CD4-positive, alpha-beta memory T cell (primary cell): Measurements from ENCODE around the gene IP6K1. TPM values are rescaled to one million over a fixed set of nuclear protein-coding genes. Genes with fewer than 3 reads are reported as not detected.

Experiments
- CTCF ChIA-PET: fragments of 350-600 bp; sonication (Branson Sonifier 250); formaldehyde crosslinking; loops from one replicate; lab custom pipeline; 2021; ENCODE audit warnings: inconsistent platforms; ENCODE audit not compliant: partially characterized antibody; lab: Charles Lee
- POLR2A ChIA-PET: fragments of 350-600 bp; sonication (Branson Sonifier 250); formaldehyde crosslinking; loops from one replicate; lab custom pipeline; 2021; ENCODE audit not compliant: partially characterized antibody; lab: Charles Lee
- DNase-seq, 5 donors: peaks; one replicate each; pipeline versions ENCODE4 v3.0.0 to v3.0.0-alpha.2; 2020 to 2022; ENCODE audit warnings: mixed read lengths in 1 of 5
- H3K27ac ChIP-seq: one replicate; pipeline ENCODE4 v1.7.0; 2013; ENCODE audit warnings: low read depth, low read length
- H3K27me3 ChIP-seq: 2 replicates; pipeline ENCODE4 v1.7.0; 2013; ENCODE audit warnings: mild to moderate bottlenecking, low read length, moderate library complexity; ENCODE audit not compliant: insufficient read depth
- H3K36me3 ChIP-seq: 2 replicates; pipeline ENCODE4 v1.7.0; 2013; ENCODE audit warnings: mild to moderate bottlenecking, low read length, moderate library complexity; ENCODE audit not compliant: insufficient read depth
- H3K4me1 ChIP-seq: 2 replicates; pipeline ENCODE4 v1.7.0; 2013; ENCODE audit warnings: mild to moderate bottlenecking, low read length, moderate library complexity; ENCODE audit not compliant: insufficient read depth
- H3K4me3 ChIP-seq, 2 donors: one replicate each; pipeline ENCODE4 v1.7.0; 2013; ENCODE audit warnings: low read length in 2 of 2, mild to moderate bottlenecking in 1 of 2
- H3K9me3 ChIP-seq, 2 donors: one replicate each; pipeline ENCODE4 v1.7.0; 2013; ENCODE audit warnings: low read length in 2 of 2, control low read depth in 1 of 2; ENCODE audit not compliant: control insufficient read depth in 1 of 2
- H3K27ac Mint-ChIP-seq, 7 donors: one replicate each; pipeline ENCODE4 v1.8.0; 2020 to 2021; ENCODE audit warnings: mixed read lengths in 7 of 7, mild to moderate bottlenecking in 6 of 7, inconsistent platforms in 3 of 7, moderate library complexity in 3 of 7
- H3K27me3 Mint-ChIP-seq, 2 donors: one replicate each; pipeline ENCODE4 v1.8.0; 2020 to 2021; ENCODE audit warnings: mixed read lengths in 2 of 2
- H3K36me3 Mint-ChIP-seq, 2 donors: one replicate each; pipeline ENCODE4 v1.8.0; 2020 to 2021; ENCODE audit warnings: mixed read lengths in 2 of 2, inconsistent platforms in 1 of 2, mild to moderate bottlenecking in 1 of 2
- H3K4me1 Mint-ChIP-seq, 4 donors: one replicate each; pipeline ENCODE4 v1.8.0; 2020 to 2021; ENCODE audit warnings: mixed read lengths in 4 of 4, mild to moderate bottlenecking in 1 of 4
- H3K4me3 Mint-ChIP-seq, 8 donors: one replicate each; pipeline ENCODE4 v1.8.0; 2020 to 2021; ENCODE audit warnings: mixed read lengths in 8 of 8, mild to moderate bottlenecking in 7 of 8, moderate library complexity in 6 of 8, inconsistent platforms in 3 of 8
- H3K9me3 Mint-ChIP-seq, 8 donors: one replicate each; pipeline ENCODE4 v1.8.0; 2020 to 2021; ENCODE audit warnings: mixed read lengths in 8 of 8, mild to moderate bottlenecking in 5 of 8, inconsistent platforms in 3 of 8, moderate library complexity in 1 of 8
- intact Hi-C: fragments of 100-400 bp; cut with micrococcal nuclease; formaldehyde crosslinking; loops from one replicate; pipeline ENCODE4 v1.15.1; 2023
- polyA plus RNA-seq, 2 donors: library from polyadenylated mRNA; unstranded; fragments of 300-500 nt; fragmentation: Illumina TruSeq; gene quantifications; one replicate each; pipeline ENCODE4 v1.2.3, GENCODE V29; 2021
- total RNA-seq, 2 experiments: library from RNA; stranded (reverse); gene quantifications; one replicate each; pipeline ENCODE4 v1.2.3, GENCODE V29; 2021

The IP6K1 gene
- total and polyA plus RNA-seq, 4 experiments from 2014 or later = 19.4 to 60.0 (median 44.4) TPM

DNA sequence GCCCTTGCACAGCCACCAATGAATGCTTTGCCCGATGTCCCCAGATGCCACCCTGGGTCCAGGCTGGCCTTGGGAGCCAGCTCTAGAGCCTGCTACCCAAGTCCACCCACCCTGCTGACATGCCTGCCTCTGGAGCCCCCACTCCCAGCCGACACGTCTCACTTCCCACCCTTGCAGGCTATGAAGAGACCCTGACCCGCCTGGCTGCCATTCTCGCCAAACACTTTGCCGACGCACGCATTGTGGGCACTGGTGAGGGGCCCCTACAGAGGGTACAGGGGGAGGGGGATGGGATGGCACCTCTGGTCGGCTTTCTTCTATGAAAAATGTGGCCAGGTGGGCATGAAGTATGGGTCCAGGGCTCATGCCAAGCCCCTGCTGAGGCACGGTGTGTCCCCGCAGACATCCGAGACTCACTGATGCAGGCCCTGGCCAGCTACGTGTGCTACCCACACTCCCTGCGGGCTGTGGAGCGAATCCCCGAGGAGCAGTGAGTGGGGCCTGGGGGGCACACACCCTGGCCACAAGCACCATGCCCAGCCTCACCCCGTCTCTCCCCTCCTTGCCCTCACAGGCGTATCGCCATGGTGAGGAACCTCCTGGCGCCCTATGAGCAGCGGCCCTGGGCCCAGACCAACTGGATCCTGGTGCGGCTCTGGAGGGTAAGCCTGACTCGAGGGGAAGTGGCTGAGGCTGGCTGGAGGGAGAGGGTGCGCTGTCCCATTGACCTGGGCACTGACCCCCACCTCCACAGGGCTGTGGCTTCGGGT lies 72.8 kb downstream of the IP6K1 start:
- Mint-ChIP-seq H3K27me3 (no peaks in the 10 kb centered on the region), H3K36me3 (peaks cover 0 to 6% of the 10 kb centered on the region in 2 donors), H3K27ac (no peak overlapping the region), H3K4me3 (no peak overlapping the region), H3K4me1 (peaks cover 0 to 20% (median 5%) of the 10 kb centered on the region in 4 donors), H3K9me3 (no peaks in the 10 kb centered on the region)
- ChIA-PET CTCF (no interaction called here), POLR2A (interaction anchor here (0.7 to 1.5 kb wide), 3 partner anchors 10 to 90 kb away, joined by 3 read pairs; partner anchors contain the start of genes MST1 and RNF123)
- no peak overlapping the region for H3K27ac ChIP-seq
- peaks cover 14% of the 10 kb centered on the region for H3K4me1 ChIP-seq
- H3K9me3 ChIP-seq = no peaks in the 10 kb centered on the region
- H3K4me3 ChIP-seq = no peak overlapping the region
- DNase-seq = no peak
- H3K36me3 ChIP-seq = no peaks in the 10 kb centered on the region
- intact Hi-C loops = no loop called here
- H3K27me3 ChIP-seq = no peaks in the 10 kb centered on the region

DNA sequence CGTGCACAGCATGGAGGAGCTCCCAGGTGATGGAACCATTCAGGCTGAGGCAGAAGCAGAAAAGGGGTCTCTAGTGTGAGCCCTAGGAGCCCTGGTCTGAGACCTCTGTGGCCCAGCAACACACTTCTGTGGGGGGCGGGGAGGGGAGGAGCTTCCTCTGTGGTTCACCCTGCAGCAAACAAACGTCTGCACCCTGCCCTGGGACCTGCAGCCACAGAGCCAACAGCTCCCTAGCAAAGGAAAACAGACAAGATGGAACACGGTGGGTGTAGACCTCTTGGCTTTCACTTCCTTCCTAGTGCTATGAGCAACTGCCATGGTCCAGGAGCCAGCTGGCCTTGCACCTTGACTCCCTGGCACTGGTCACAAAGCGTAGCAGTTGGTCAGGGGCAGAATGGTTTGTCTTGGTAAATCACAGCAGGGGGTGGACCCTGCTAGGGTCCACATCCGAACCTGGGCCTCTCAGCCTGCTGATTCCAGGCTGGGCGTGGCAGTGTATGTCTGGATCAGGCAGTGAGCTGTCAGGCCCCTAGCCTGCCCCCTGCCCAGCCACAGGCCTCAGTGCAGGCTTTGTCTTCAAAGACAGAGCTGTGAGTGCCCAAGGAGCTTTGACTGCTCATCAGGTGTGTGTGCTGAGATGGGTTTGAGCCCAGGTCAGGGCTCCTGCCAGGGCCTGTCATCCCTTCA lies 73.6 kb downstream of the IP6K1 start:
- Histone ChIP-seq H3K9me3 (no peaks in the 10 kb centered on the region), H3K4me3 (no peak overlapping the region), H3K27me3 (no peaks in the 10 kb centered on the region), H3K36me3 (no peaks in the 10 kb centered on the region), H3K4me1 (peaks cover 10% of the 10 kb centered on the region), H3K27ac (no peak overlapping the region)
- H3K9me3 Mint-ChIP-seq = no peaks in the 10 kb centered on the region
- peaks cover under 1 to 11% of the 10 kb centered on the region in 2 donors for H3K36me3 Mint-ChIP-seq
- ChIA-PET POLR2A (interaction anchor here (0.7 to 1.5 kb wide), 4 partner anchors 10 to 91 kb away, joined by 3 read pairs; partner anchors contain the start of genes INKA1, MST1 and RNF123), CTCF (no interaction called here)
- H3K4me1 Mint-ChIP-seq = peaks cover 0 to 17% (median 3%) of the 10 kb centered on the region in 4 donors
- DNase-seq = peak in 1 of 5 donors; percentile 14
- H3K4me3 Mint-ChIP-seq = no peak overlapping the region
- H3K27ac Mint-ChIP-seq = peak overlapping the region in 1 of 7 donors; percentile 37
- H3K27me3 Mint-ChIP-seq = no peaks in the 10 kb centered on the region
- intact Hi-C loops = no loop called here

DNA sequence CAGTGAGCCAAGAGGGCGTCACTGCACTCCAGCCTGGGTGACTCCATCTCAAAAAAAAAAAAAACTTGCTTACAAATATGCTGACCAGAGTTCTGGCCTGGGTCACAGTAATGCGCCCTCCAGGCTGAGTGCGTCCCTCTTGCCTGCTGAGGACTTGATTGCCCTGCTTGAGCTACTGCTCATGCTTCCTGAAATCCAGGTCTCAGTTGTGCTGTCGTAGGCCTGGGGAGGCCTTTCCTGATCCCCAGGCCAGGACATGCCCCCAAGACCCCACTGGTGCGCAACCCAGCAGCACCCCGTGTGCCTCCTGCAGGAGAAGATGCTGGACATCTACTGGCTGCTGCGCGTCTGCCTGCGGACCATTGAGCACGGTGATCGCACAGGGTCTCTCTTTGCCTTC lies 74.2 kb downstream of the IP6K1 start:
- H3K9me3 Mint-ChIP-seq = no peaks in the 10 kb centered on the region
- intact Hi-C loops = no loop called here
- CTCF ChIA-PET = no interaction called here
- DNase-seq = peak in 1 of 5 donors; percentile 3
- Histone ChIP-seq H3K9me3 (no peaks in the 10 kb centered on the region), H3K4me3 (no peak overlapping the region), H3K27me3 (no peaks in the 10 kb centered on the region), H3K27ac (no peak overlapping the region), H3K36me3 (no peaks in the 10 kb centered on the region), H3K4me1 (peaks cover 10% of the 10 kb centered on the region)
- H3K27ac Mint-ChIP-seq = peak overlapping the region in 1 of 7 donors; percentile 37
- POLR2A ChIA-PET = interaction anchor here (0.7 to 1.5 kb wide), 3 partner anchors 11 to 90 kb away, joined by 3 read pairs; partner anchors contain the start of genes INKA1, MST1 and RNF123
- peaks cover under 1 to 17% (median 3%) of the 10 kb centered on the region in 4 donors for H3K4me1 Mint-ChIP-seq
- H3K27me3 Mint-ChIP-seq = no peaks in the 10 kb centered on the region
- H3K4me3 Mint-ChIP-seq = no peak overlapping the region
- peaks cover 3 to 13% of the 10 kb centered on the region in 2 donors for H3K36me3 Mint-ChIP-seq

DNA sequence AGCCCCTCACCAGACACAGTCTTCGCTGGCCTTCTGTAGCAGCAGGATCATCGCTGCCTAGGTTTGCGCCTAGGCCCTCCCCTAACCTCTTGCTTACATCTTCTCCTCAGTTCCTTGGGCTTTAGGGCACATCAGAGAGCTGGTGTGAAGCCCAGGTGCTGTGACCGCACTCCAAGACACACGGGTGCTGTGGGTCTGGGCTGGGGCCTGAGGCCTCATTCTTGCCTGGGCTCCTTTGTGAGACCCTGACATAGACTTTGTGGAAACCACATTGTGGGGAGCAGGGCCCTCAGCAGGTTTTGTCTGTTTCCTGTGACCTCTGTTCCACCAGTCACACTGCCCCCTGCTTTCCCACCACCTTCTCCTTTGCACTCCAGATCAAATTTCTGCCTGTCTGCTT lies 74.9 kb downstream of the IP6K1 start:
- Histone ChIP-seq H3K4me3 (no peak overlapping the region), H3K27me3 (no peaks in the 10 kb centered on the region), H3K4me1 (peaks cover 10% of the 10 kb centered on the region), H3K36me3 (no peaks in the 10 kb centered on the region), H3K9me3 (no peaks in the 10 kb centered on the region), H3K27ac (no peak overlapping the region)
- peak in 1 of 5 donors; percentile 30 for DNase-seq
- POLR2A ChIA-PET = no interaction called here
- Mint-ChIP-seq H3K4me1 (peaks cover 1 to 17% (median 3%) of the 10 kb centered on the region in 4 donors), H3K27ac (peak overlapping the region in 2 of 7 donors; percentile 49 to 65), H3K9me3 (no peaks in the 10 kb centered on the region), H3K36me3 (peaks cover 3 to 13% of the 10 kb centered on the region in 2 donors), H3K27me3 (no peaks in the 10 kb centered on the region), H3K4me3 (no peak overlapping the region)
- intact Hi-C loops = no loop called here
- CTCF ChIA-PET = no interaction called here

DNA sequence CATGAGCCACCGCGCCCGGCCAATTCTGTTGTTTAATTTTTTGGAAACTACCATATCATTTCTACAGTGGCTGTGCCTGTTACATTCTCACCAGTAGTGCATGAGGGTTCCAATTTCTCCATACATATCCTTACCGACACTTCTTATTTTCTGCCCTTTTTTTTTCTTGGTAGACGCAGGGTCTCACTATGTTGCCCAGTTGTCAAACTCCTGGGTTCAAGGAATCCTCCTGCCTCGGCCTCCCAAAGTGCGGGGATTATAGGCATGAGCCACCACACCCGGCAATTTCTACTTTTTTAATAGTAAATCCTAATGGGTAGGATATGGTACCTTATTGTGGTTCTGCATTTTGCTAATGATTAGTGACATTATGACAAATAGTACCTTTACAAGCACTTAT lies 76.5 kb downstream of the IP6K1 start:
- Histone ChIP-seq H3K9me3 (no peaks in the 10 kb centered on the region), H3K27me3 (no peaks in the 10 kb centered on the region), H3K4me1 (peaks cover 10% of the 10 kb centered on the region), H3K4me3 (no peak overlapping the region), H3K27ac (no peak overlapping the region), H3K36me3 (peaks cover 4% of the 10 kb centered on the region)
- Mint-ChIP-seq H3K27ac (peak overlapping the region in 1 of 7 donors; percentile 63), H3K4me3 (no peak overlapping the region), H3K36me3 (peaks cover 3 to 13% of the 10 kb centered on the region in 2 donors), H3K9me3 (no peaks in the 10 kb centered on the region), H3K4me1 (peaks cover 1 to 17% (median 3%) of the 10 kb centered on the region in 4 donors), H3K27me3 (no peaks in the 10 kb centered on the region)
- DNase-seq = no peak
- intact Hi-C loops = no loop called here
- CTCF ChIA-PET = no interaction called here
- POLR2A ChIA-PET = no interaction called here

DNA sequence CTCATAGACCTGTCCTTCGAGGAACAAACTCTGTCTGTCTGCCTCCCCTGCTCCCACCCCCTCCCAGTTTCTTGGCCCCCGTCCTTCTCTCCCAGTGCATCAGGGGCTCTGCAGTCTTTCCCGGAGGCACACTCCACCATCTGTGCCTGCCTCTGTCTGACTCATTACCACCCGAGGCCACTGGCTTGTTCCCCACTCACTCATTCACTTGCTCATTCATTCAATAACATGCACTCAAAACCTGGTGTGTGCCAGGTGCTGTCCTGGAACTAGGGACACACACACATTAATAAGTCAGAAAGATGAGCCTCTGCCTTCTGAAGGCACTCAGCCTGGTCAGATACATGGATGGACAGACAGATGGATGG lies 79.2 kb downstream of the IP6K1 start:
- H3K27me3 Mint-ChIP-seq = no peaks in the 10 kb centered on the region
- CTCF ChIA-PET = interaction anchor here (1.3 kb wide), 1 partner anchor 167 kb away, joined by 3 read pairs; no protein-coding TSS in a partner anchor
- POLR2A ChIA-PET = no interaction called here
- Histone ChIP-seq H3K36me3 (peaks cover 10% of the 10 kb centered on the region), H3K4me1 (no peaks in the 10 kb centered on the region), H3K4me3 (no peak overlapping the region), H3K27me3 (no peaks in the 10 kb centered on the region), H3K9me3 (no peaks in the 10 kb centered on the region), H3K27ac (no peak overlapping the region)
- peaks cover 3 to 24% of the 10 kb centered on the region in 2 donors for H3K36me3 Mint-ChIP-seq
- H3K9me3 Mint-ChIP-seq = no peaks in the 10 kb centered on the region
- peaks cover 0 to 14% (median 5%) of the 10 kb centered on the region in 4 donors for H3K4me1 Mint-ChIP-seq
- no peak overlapping the region for H3K4me3 Mint-ChIP-seq
- DNase-seq = peak in 1 of 5 donors; percentile 2
- intact Hi-C loops = no loop called here
- peak overlapping the region in 4 of 7 donors; percentile 2 to 84 (median 61) for H3K27ac Mint-ChIP-seq
